Non-pigmented ciliary epithelial cell (primary cell): ENCODE results near the gene VANGL2.

Experiments
- DNase-seq: peaks from one replicate; pipeline ENCODE4 v3.0.0-alpha.2; 2010; ENCODE audit warnings: low read depth

Gene VANGL2

GRCh38 chr1:160400223-160400645 is at the start of gene VANGL2:
TSS of gene VANGL2 (plus strand) at chr1:160400564. CDS start at chr1:160415838, 15,274 bp downstream.
- no peak for DNase-seq

GRCh38 chr1:160351629-160352028 is 48.7 kb upstream of the VANGL2 start:
- no peak for DNase-seq

- DNase-seq, result no peak
These were observed 47.8 kb upstream of the VANGL2 start for GRCh38 chr1:160352555-160352954.

GRCh38 chr1:160353223-160353622 is 47.1 kb upstream of the VANGL2 start:
- no peak for DNase-seq

GRCh38 chr1:160354388-160354985 is 45.9 kb upstream of the VANGL2 start:
- DNase-seq, result no peak

- no peak for DNase-seq
These were observed 42.9 kb upstream of the VANGL2 start for GRCh38 chr1:160357286-160358002.

- no peak for DNase-seq
These were observed 42.3 kb upstream of the VANGL2 start for GRCh38 chr1:160358073-160358472.

- DNase-seq, result no peak
These were observed 40.7 kb upstream of the VANGL2 start for GRCh38 chr1:160359559-160360226.

GRCh38 chr1:160360227-160360695 is 40.1 kb upstream of the VANGL2 start:
- no peak for DNase-seq

GRCh38 chr1:160361199-160361598 is 39.2 kb upstream of the VANGL2 start:
- no peak for DNase-seq

GRCh38 chr1:160361814-160362167 is 38.6 kb upstream of the VANGL2 start:
- no peak for DNase-seq

GRCh38 chr1:160362168-160362957 is 38.0 kb upstream of the VANGL2 start:
- no peak for DNase-seq

- no peak for DNase-seq
These were observed 37.4 kb upstream of the VANGL2 start for GRCh38 chr1:160363010-160363409.

GRCh38 chr1:160363951-160364735 is 36.2 kb upstream of the VANGL2 start:
- no peak for DNase-seq

GRCh38 chr1:160365325-160365724 is 35.0 kb upstream of the VANGL2 start:
- DNase-seq, result no peak

GRCh38 chr1:160366731-160367515 is 33.4 kb upstream of the VANGL2 start, which contains the start of gene NHLH1:
TSS of gene NHLH1 (plus strand) at chr1:160367071. CDS start at chr1:160370732, 3,661 bp downstream.
- no peak for DNase-seq

- no peak for DNase-seq
These were observed 32.9 kb upstream of the VANGL2 start for GRCh38 chr1:160367516-160367900.

GRCh38 chr1:160367934-160368923 is 32.1 kb upstream of the VANGL2 start:
- no peak for DNase-seq

GRCh38 chr1:160369087-160369486 is 31.3 kb upstream of the VANGL2 start:
- no peak for DNase-seq
